Duodenal mucosa (tissue), 2 donors: ENCODE results near the gene SLC52A1.
A peak's percentile ranks its signal among the peaks of the same experiment; 100 is the strongest.
"Not testable (repeated sequence)": the region's sequence is repeated elsewhere in the genome, so short reads cannot be mapped to it uniquely, and the experiment has no call there.

ENCODE experiments used
- H3K27ac ChIP-seq: one replicate; pipeline ENCODE4 v1.7.0; 2013; ENCODE audit warnings: low read depth, low read length
- H3K27me3 ChIP-seq, 2 donors: one replicate each; pipeline ENCODE4 v1.7.0; 2013; ENCODE audit warnings: low read length in 2 of 2, control low read depth in 1 of 2; ENCODE audit not compliant: insufficient read depth in 2 of 2, control insufficient read depth in 1 of 2
- H3K36me3 ChIP-seq, 2 donors: one replicate each; pipeline ENCODE4 v1.7.0; 2013; ENCODE audit warnings: low read length in 2 of 2, control low read depth in 1 of 2; ENCODE audit not compliant: insufficient read depth in 2 of 2, control insufficient read depth in 1 of 2
- H3K4me1 ChIP-seq, 2 donors: one replicate each; pipeline ENCODE4 v1.7.0; 2013; ENCODE audit warnings: low read length in 2 of 2, control low read depth in 1 of 2; ENCODE audit not compliant: insufficient read depth in 2 of 2, control insufficient read depth in 1 of 2
- H3K4me3 ChIP-seq, 2 donors: one replicate each; pipeline ENCODE4 v1.7.0; 2013; ENCODE audit warnings: low read length in 2 of 2, low read depth in 1 of 2
- H3K9ac ChIP-seq, 2 donors: one replicate each; pipeline ENCODE4 v1.7.0; 2013; ENCODE audit warnings: low read length in 2 of 2, low read depth in 1 of 2
- H3K9me3 ChIP-seq, 2 donors: one replicate each; pipeline ENCODE4 v1.7.0; 2013; ENCODE audit warnings: low read length in 2 of 2, control low read depth in 1 of 2; ENCODE audit not compliant: control insufficient read depth in 1 of 2

SLC52A1 gene

GRCh38 chr17:5032865-5033264, 2.4 kb downstream of the SLC52A1 start:
- Histone ChIP-seq H3K36me3 (no peaks in the 10 kb centered on the region), H3K4me3 (peak overlapping the region in 1 of 2 donors; percentile 55), H3K9me3 (no peaks in the 10 kb centered on the region), H3K27me3 (no peaks in the 10 kb centered on the region), H3K9ac (no peak overlapping the region), H3K27ac (no peak overlapping the region), H3K4me1 (peaks cover 16 to 25% of the 10 kb centered on the region in 2 donors)

GRCh38 chr17:5031365-5032082, 3.7 kb downstream of the SLC52A1 start:
- H3K27ac ChIP-seq = no peak overlapping the region
- no peaks in the 10 kb centered on the region for H3K9me3 ChIP-seq

GRCh38 chr17:5030168-5030567, 5.1 kb downstream of the SLC52A1 start:
- H3K27me3 ChIP-seq, H3K9me3 ChIP-seq, H3K9ac ChIP-seq, H3K36me3 ChIP-seq, H3K4me3 ChIP-seq, H3K27ac ChIP-seq: not testable (repeated sequence)
- H3K4me1 ChIP-seq = peaks cover 16 to 23% of the 10 kb centered on the region in 2 donors

More at GRCh38 chr17:5031365-5032082, 3.7 kb downstream of the SLC52A1 start:
- peak overlapping the region; percentile 35 to 61 for H3K9ac ChIP-seq
- H3K4me3 ChIP-seq = peak overlapping the region; percentile 57 to 69
- peaks cover 16 to 25% of the 10 kb centered on the region in 2 donors for H3K4me1 ChIP-seq
- H3K27me3 ChIP-seq = no peaks in the 10 kb centered on the region
- H3K36me3 ChIP-seq = no peaks in the 10 kb centered on the region

- H3K4me1 ChIP-seq = peaks cover 9 to 16% of the 10 kb centered on the region in 2 donors
- peaks cover 5 to 8% of the 10 kb centered on the region in 2 donors for H3K36me3 ChIP-seq
- H3K9ac ChIP-seq = no peak overlapping the region
- H3K9me3 ChIP-seq = no peaks in the 10 kb centered on the region
- no peaks in the 10 kb centered on the region for H3K27me3 ChIP-seq
- H3K4me3 ChIP-seq = no peak overlapping the region
- no peak overlapping the region for H3K27ac ChIP-seq
Observed at GRCh38 chr17:5027916-5028315, 7.3 kb downstream of the SLC52A1 start.

GRCh38 chr17:5027299-5027698, 7.9 kb downstream of the SLC52A1 start:
- H3K9ac ChIP-seq = no peak overlapping the region
- H3K27me3 ChIP-seq = no peaks in the 10 kb centered on the region
- peaks cover 10 to 14% of the 10 kb centered on the region in 2 donors for H3K36me3 ChIP-seq
- no peak overlapping the region for H3K27ac ChIP-seq
- H3K4me1 ChIP-seq = peaks cover 9 to 16% of the 10 kb centered on the region in 2 donors
- no peaks in the 10 kb centered on the region for H3K9me3 ChIP-seq
- H3K4me3 ChIP-seq = no peak overlapping the region

- H3K9me3 ChIP-seq = no peaks in the 10 kb centered on the region
- H3K4me3 ChIP-seq = no peak overlapping the region
- no peaks in the 10 kb centered on the region for H3K27me3 ChIP-seq
- no peak overlapping the region for H3K9ac ChIP-seq
- H3K36me3 ChIP-seq = peaks cover 26 to 41% of the 10 kb centered on the region in 2 donors
- no peak overlapping the region for H3K27ac ChIP-seq
- H3K4me1 ChIP-seq = no peaks in the 10 kb centered on the region
Observed at GRCh38 chr17:5024604-5025003, 10.6 kb downstream of the SLC52A1 start.

GRCh38 chr17:5023588-5024147, 11.6 kb downstream of the SLC52A1 start:
- H3K4me3 ChIP-seq = no peak overlapping the region
- peaks cover 27 to 50% of the 10 kb centered on the region in 2 donors for H3K36me3 ChIP-seq
- no peak overlapping the region for H3K9ac ChIP-seq
- no peaks in the 10 kb centered on the region for H3K4me1 ChIP-seq
- no peaks in the 10 kb centered on the region for H3K9me3 ChIP-seq
- no peaks in the 10 kb centered on the region for H3K27me3 ChIP-seq
- H3K27ac ChIP-seq = no peak overlapping the region

GRCh38 chr17:5022171-5022711, 13.0 kb downstream of the SLC52A1 start:
- H3K4me1 ChIP-seq = no peaks in the 10 kb centered on the region
- H3K27me3 ChIP-seq = no peaks in the 10 kb centered on the region
- H3K9me3 ChIP-seq = no peaks in the 10 kb centered on the region
- H3K27ac ChIP-seq = no peak overlapping the region
- H3K9ac ChIP-seq = no peak overlapping the region
- H3K4me3 ChIP-seq = no peak overlapping the region
- H3K36me3 ChIP-seq = peaks cover 27 to 61% of the 10 kb centered on the region in 2 donors

GRCh38 chr17:5020502-5021023, 14.7 kb downstream of the SLC52A1 start:
- Histone ChIP-seq H3K4me3 (no peak overlapping the region), H3K4me1 (no peaks in the 10 kb centered on the region), H3K27ac (no peak overlapping the region), H3K9me3 (no peaks in the 10 kb centered on the region), H3K27me3 (no peaks in the 10 kb centered on the region), H3K36me3 (peaks cover 27 to 73% of the 10 kb centered on the region in 2 donors), H3K9ac (no peak overlapping the region)

GRCh38 chr17:5019475-5019956, 15.7 kb downstream of the SLC52A1 start:
- no peak overlapping the region for H3K4me3 ChIP-seq

More at GRCh38 chr17:5019475-5019956, 15.7 kb downstream of the SLC52A1 start:
- Histone ChIP-seq H3K36me3 (peaks cover 32 to 79% of the 10 kb centered on the region in 2 donors), H3K9ac (no peak overlapping the region), H3K27ac (no peak overlapping the region), H3K9me3 (no peaks in the 10 kb centered on the region), H3K4me1 (no peaks in the 10 kb centered on the region), H3K27me3 (no peaks in the 10 kb centered on the region)
